Central memory CD4-positive, alpha-beta T cell (primary cell): Measurements from ENCODE around the gene ITSN1.
"Not testable (repeated sequence)": the region's sequence is repeated elsewhere in the genome, so short reads cannot be mapped to it uniquely, and the experiment has no call there.

ENCODE experiments used
- DNase-seq: peaks from one replicate; pipeline ENCODE4 v3.0.0; 2022

Gene ITSN1

GRCh38 chr21:33684068-33684467 lies 41.8 kb downstream of the ITSN1 start:
- no peak for DNase-seq

GRCh38 chr21:33684923-33685560 lies 42.7 kb downstream of the ITSN1 start:
- DNase-seq, result no peak

- DNase-seq, result no peak
Measured at GRCh38 chr21:33685613-33686197, 43.4 kb downstream of the ITSN1 start.

- no peak for DNase-seq
Measured at GRCh38 chr21:33686386-33686785, 44.1 kb downstream of the ITSN1 start.

GRCh38 chr21:33687634-33688033 lies 45.3 kb downstream of the ITSN1 start:
- DNase-seq, result no peak

GRCh38 chr21:33688353-33688752 lies 46.1 kb downstream of the ITSN1 start:
- DNase-seq, result no peak

GRCh38 chr21:33690874-33691273 lies 48.6 kb downstream of the ITSN1 start:
- DNase-seq, result no peak

GRCh38 chr21:33691945-33692603 lies 49.8 kb downstream of the ITSN1 start:
- DNase-seq, result no peak

GRCh38 chr21:33695813-33696212 lies 53.5 kb downstream of the ITSN1 start:
- DNase-seq, result no peak

GRCh38 chr21:33696465-33696864 lies 54.2 kb downstream of the ITSN1 start:
- DNase-seq, result no peak

GRCh38 chr21:33698087-33698860 lies 56.0 kb downstream of the ITSN1 start:
- no peak for DNase-seq

GRCh38 chr21:33699277-33699676 lies 57.0 kb downstream of the ITSN1 start:
- DNase-seq, result no peak

- DNase-seq, result no peak
Measured at GRCh38 chr21:33700491-33700890, 58.2 kb downstream of the ITSN1 start.

- no peak for DNase-seq
Measured at GRCh38 chr21:33703750-33704606, 61.7 kb downstream of the ITSN1 start.

- no peak for DNase-seq
Measured at GRCh38 chr21:33707846-33708245, 65.5 kb downstream of the ITSN1 start.

- no peak for DNase-seq
Measured at GRCh38 chr21:33708874-33709273, 66.6 kb downstream of the ITSN1 start.

GRCh38 chr21:33712022-33712803 lies 69.9 kb downstream of the ITSN1 start:
- no peak for DNase-seq

GRCh38 chr21:33721081-33721480 lies 78.8 kb downstream of the ITSN1 start:
- no peak for DNase-seq

GRCh38 chr21:33729139-33729538 lies 86.8 kb downstream of the ITSN1 start:
- not testable (repeated sequence) for DNase-seq

- DNase-seq, result no peak
Measured at GRCh38 chr21:33729641-33730040, 87.3 kb downstream of the ITSN1 start.

GRCh38 chr21:33731447-33731846 lies 89.1 kb downstream of the ITSN1 start:
- no peak for DNase-seq

GRCh38 chr21:33732038-33732437 lies 89.7 kb downstream of the ITSN1 start:
- no peak for DNase-seq
